ENCODE results near the gene RPUSD3.

GRCh38 chr3:9803494-9803893, 40.3 kb downstream of the RPUSD3 start:
- TF ChIP-seq, protein P1, sequence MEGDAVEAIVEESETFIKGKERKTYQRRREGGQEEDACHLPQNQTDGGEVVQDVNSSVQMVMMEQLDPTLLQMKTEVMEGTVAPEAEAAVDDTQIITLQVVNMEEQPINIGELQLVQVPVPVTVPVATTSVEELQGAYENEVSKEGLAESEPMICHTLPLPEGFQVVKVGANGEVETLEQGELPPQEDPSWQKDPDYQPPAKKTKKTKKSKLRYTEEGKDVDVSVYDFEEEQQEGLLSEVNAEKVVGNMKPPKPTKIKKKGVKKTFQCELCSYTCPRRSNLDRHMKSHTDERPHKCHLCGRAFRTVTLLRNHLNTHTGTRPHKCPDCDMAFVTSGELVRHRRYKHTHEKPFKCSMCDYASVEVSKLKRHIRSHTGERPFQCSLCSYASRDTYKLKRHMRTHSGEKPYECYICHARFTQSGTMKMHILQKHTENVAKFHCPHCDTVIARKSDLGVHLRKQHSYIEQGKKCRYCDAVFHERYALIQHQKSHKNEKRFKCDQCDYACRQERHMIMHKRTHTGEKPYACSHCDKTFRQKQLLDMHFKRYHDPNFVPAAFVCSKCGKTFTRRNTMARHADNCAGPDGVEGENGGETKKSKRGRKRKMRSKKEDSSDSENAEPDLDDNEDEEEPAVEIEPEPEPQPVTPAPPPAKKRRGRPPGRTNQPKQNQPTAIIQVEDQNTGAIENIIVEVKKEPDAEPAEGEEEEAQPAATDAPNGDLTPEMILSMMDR (IDR thresholded peaks at IDR 0.05; ENCODE audit: low read length), result no peak
- no peak for TF ChIP-seq EZH2 (optimal IDR thresholded peaks at IDR 0.05; ENCODE audit: low read depth, low read length)
- no peak for TF ChIP-seq EZH2phosphoT487 (IDR thresholded peaks at IDR 0.05; ENCODE audit: low read length)

Data from MM.1S (cell line).